GM12873 (cell line): ENCODE data around the gene BCLAF1.

Experiments
- CTCF ChIP-seq: IDR thresholded peaks from 2 replicates; pipeline ENCODE4 v1.5.1; 2012; ENCODE audit warnings: low read depth, mild to moderate bottlenecking, moderate library complexity, low read length, control low read depth; ENCODE audit not compliant: insufficient read depth; ENCODE audit errors: missing control alignments

Gene BCLAF1

DNA sequence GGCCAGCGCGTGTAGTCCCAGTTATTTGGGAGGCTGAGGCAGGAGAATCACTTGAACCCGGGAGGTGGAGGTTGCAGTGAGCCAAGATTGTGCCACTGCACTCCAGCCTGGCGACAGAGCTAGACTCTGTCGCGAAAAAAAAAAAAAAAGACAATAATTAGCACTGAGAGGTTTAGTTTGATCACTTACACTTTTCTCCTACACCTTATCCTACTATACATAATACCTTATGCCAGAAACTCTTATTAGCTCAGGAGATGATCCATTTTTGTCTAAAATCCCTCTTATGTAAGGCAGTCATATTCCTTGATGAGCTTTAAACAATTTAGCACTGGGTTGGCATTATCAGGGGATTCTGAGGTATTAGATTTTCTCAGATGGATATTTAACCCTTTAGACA is 35.9 kb downstream of the BCLAF1 start:
- no peak for TF ChIP-seq CTCF

DNA sequence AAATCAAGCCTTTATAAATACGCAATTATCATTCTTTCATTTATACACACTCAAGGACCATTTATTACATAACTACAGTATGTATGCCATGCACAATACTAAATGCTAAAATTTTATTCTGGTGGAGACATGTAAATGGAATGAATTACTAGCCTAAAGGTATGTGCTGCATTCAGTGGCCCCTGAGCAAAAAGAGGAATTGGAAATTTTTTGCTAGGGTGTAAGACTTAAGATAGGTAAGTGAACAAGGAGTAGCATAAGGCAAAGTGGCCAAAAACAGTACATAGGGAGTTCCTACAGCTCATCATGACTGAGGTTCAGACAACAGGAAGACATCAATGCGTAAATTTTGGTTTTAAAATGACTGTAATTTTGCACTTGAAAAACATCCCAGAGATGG is 37.2 kb downstream of the BCLAF1 start:
- no peak for TF ChIP-seq CTCF

DNA sequence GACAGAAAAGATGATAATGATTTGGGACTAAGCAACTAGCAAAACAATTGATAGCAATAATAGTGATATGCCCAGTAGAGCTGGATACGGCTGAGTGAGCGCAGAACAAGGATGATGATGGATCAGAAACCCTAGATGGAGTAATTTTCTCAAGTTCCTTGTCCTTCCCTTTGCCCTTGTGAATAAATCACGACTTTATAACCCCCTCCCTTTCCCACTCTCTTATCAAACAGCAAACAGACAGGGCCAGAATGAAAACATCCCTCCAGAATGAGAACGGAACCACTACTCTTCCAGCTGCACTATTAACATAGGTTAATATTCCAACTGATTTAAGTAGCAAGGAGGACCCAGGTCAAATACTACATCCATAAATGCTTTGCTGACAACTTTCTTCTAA is 38.3 kb downstream of the BCLAF1 start:
- TF ChIP-seq CTCF, result no peak

GRCh38 chr6:136250686-136251008 is 39.0 kb downstream of the BCLAF1 start:
- no peak for TF ChIP-seq CTCF

- no peak for TF ChIP-seq CTCF
Measured at GRCh38 chr6:136249811-136250685, 39.6 kb downstream of the BCLAF1 start, which contains the start of gene MTFR2. MTFR2 (minus strand) TSS chr6:136250311; CDS start chr6:136249099, 1,212 bp downstream.

- TF ChIP-seq CTCF, result no peak
Measured at GRCh38 chr6:136249336-136249735, 40.3 kb downstream of the BCLAF1 start.

- no peak for TF ChIP-seq CTCF
Measured at GRCh38 chr6:136244061-136244616, 45.5 kb downstream of the BCLAF1 start.
